Glutamatergic neuron (in vitro differentiated cells): ENCODE results near the gene GNG7. TPM values are rescaled to one million over a fixed set of nuclear protein-coding genes. Genes with fewer than 3 reads are reported as not detected.
A peak's percentile ranks its signal among the peaks of the same experiment; 100 is the strongest.

ENCODE experiments used
- DNase-seq: peaks from one replicate; pipeline ENCODE4 v3.0.0; 2022
- H3K27ac Mint-ChIP-seq: one replicate; pipeline ENCODE4 v1.8.0; 2020; ENCODE audit warnings: mild to moderate bottlenecking, mixed read lengths, inconsistent platforms; ENCODE audit not compliant: unreplicated experiment
- H3K27me3 Mint-ChIP-seq: one replicate; pipeline ENCODE4 v1.8.0; 2020; ENCODE audit warnings: mild to moderate bottlenecking, moderate library complexity, mixed read lengths, inconsistent platforms; ENCODE audit not compliant: unreplicated experiment
- H3K36me3 Mint-ChIP-seq: one replicate; pipeline ENCODE4 v1.8.0; 2020; ENCODE audit warnings: mild to moderate bottlenecking, mixed read lengths, inconsistent platforms; ENCODE audit not compliant: unreplicated experiment
- H3K4me1 Mint-ChIP-seq: one replicate; pipeline ENCODE4 v1.8.0; 2020; ENCODE audit warnings: mild to moderate bottlenecking, low read depth, mixed read lengths, inconsistent platforms; ENCODE audit not compliant: unreplicated experiment
- H3K4me3 Mint-ChIP-seq: one replicate; pipeline ENCODE4 v1.8.0; 2020; ENCODE audit warnings: mild to moderate bottlenecking, mixed read lengths, inconsistent platforms; ENCODE audit not compliant: unreplicated experiment
- H3K9me3 Mint-ChIP-seq: one replicate; pipeline ENCODE4 v1.8.0; 2020; ENCODE audit warnings: mild to moderate bottlenecking, moderate library complexity, mixed read lengths, inconsistent platforms; ENCODE audit not compliant: unreplicated experiment
- CTCF ChIP-seq: fragments of 200-600 bp; sonication (generic); IDR thresholded peaks from one replicate; pipeline ENCODE4 v1.5.0; 2021; ENCODE audit not compliant: partially characterized antibody, unreplicated experiment
- total RNA-seq: library from RNA; stranded (reverse); fragmentation: NEBNext Ultra II Directional; extraction: Animal tissue kit (Norgen Biotek cat#: 25700); gene quantifications from one replicate; pipeline ENCODE4 v1.2.1, GENCODE V29; 2021; ENCODE audit not compliant: unreplicated experiment

Gene GNG7
- total RNA-seq, 1 donor from 2014 or later = 8.0 TPM

- peaks cover 10% of the 10 kb centered on the region for H3K9me3 Mint-ChIP-seq
- peaks cover 4% of the 10 kb centered on the region for H3K36me3 Mint-ChIP-seq
- no peak overlapping the region for H3K27ac Mint-ChIP-seq
- peak; percentile 23 for TF ChIP-seq CTCF
- peaks cover 5% of the 10 kb centered on the region for H3K27me3 Mint-ChIP-seq
- H3K4me1 Mint-ChIP-seq = no peaks in the 10 kb centered on the region
- no peak overlapping the region for H3K4me3 Mint-ChIP-seq
- no peak for DNase-seq
These were observed 122.7 kb downstream of the GNG7 start for GRCh38 chr19:2579678-2580280.

GRCh38 chr19:2578901-2579677, 123.4 kb downstream of the GNG7 start:
- Mint-ChIP-seq H3K9me3 (peaks cover 12% of the 10 kb centered on the region), H3K4me1 (no peaks in the 10 kb centered on the region), H3K36me3 (peaks cover 4% of the 10 kb centered on the region), H3K27me3 (peaks cover 6% of the 10 kb centered on the region), H3K4me3 (peak overlapping the region; percentile 30), H3K27ac (no peak overlapping the region)
- DNase-seq = peak; percentile 88
- TF ChIP-seq CTCF = peak; percentile 80

GRCh38 chr19:2578391-2578890, 124.1 kb downstream of the GNG7 start:
- Mint-ChIP-seq H3K4me3 (no peak overlapping the region), H3K27me3 (peaks cover 4% of the 10 kb centered on the region), H3K4me1 (no peaks in the 10 kb centered on the region), H3K9me3 (peaks cover 10% of the 10 kb centered on the region), H3K36me3 (no peaks in the 10 kb centered on the region), H3K27ac (no peak overlapping the region)
- DNase-seq = no peak
- no peak for TF ChIP-seq CTCF

GRCh38 chr19:2577722-2578335, 124.7 kb downstream of the GNG7 start:
- TF ChIP-seq CTCF = no peak
- Mint-ChIP-seq H3K36me3 (no peaks in the 10 kb centered on the region), H3K4me3 (no peak overlapping the region)

More at GRCh38 chr19:2577722-2578335, 124.7 kb downstream of the GNG7 start:
- peaks cover 10% of the 10 kb centered on the region for H3K9me3 Mint-ChIP-seq
- no peaks in the 10 kb centered on the region for H3K4me1 Mint-ChIP-seq
- no peak for DNase-seq
- H3K27me3 Mint-ChIP-seq = peaks cover 4% of the 10 kb centered on the region
- H3K27ac Mint-ChIP-seq = no peak overlapping the region
